ENCODE measurements around the gene ZMAT5. TPM values are rescaled to one million over a fixed set of nuclear protein-coding genes. Genes with fewer than 3 reads are reported as not detected.

The ZMAT5 gene
- polyA plus RNA-seq, 2 of the 4 experiments (the other 2 are of a cell fraction): 13.0 to 13.3 TPM

GRCh38 chr22:29689206-29689879, 77.5 kb downstream of the ZMAT5 start:
- TF ChIP-seq REST (IDR thresholded peaks at IDR 0.05): no peak
- TF ChIP-seq MAX (IDR thresholded peaks at IDR 0.05): no peak
- TF ChIP-seq TFCP2L1 (CRISPR knock-in tag; IDR thresholded peaks at IDR 0.05): no peak
- no peak for TF ChIP-seq HDAC2 (IDR thresholded peaks at IDR 0.05)
- TF ChIP-seq MAFK (IDR thresholded peaks at IDR 0.05; ENCODE audit: partially characterized antibody): no peak
- no peak for TF ChIP-seq RNF2 (IDR thresholded peaks at IDR 0.05; ENCODE audit: borderline replicate concordance, low read depth)
- TF ChIP-seq HMGXB4 (CRISPR knock-in tag; IDR thresholded peaks at IDR 0.05; ENCODE audit: borderline replicate concordance): no peak
- TF ChIP-seq KDM5A (IDR thresholded peaks at IDR 0.05): no peak
- TF ChIP-seq CEBPB (IDR thresholded peaks at IDR 0.05): no peak
- TF ChIP-seq CHD2 (IDR thresholded peaks at IDR 0.05; ENCODE audit: low read length, partially characterized antibody): no peak
- TF ChIP-seq SREBF2 (IDR thresholded peaks at IDR 0.05): no peak
- TF ChIP-seq NPAS2 (CRISPR knock-in tag; IDR thresholded peaks at IDR 0.05; ENCODE audit: borderline replicate concordance): no peak
- TF ChIP-seq BHLHE40 (IDR thresholded peaks at IDR 0.05; ENCODE audit: low read depth, low read length): no peak
- TF ChIP-seq POLR2A (IDR thresholded peaks at IDR 0.05; ENCODE audit: low read length): no peak
- no peak for TF ChIP-seq E2F6 (IDR thresholded peaks at IDR 0.05; ENCODE audit: borderline replicate concordance, low read depth)
- no peak for TF ChIP-seq JUNB (IDR thresholded peaks at IDR 0.05)
- no peak for TF ChIP-seq RAD21 (conservative IDR thresholded peaks at IDR 0.05 in 1 of 2, IDR thresholded peaks at IDR 0.05 in 1 of 2)
- TF ChIP-seq HOXB13 (CRISPR knock-in tag; IDR thresholded peaks at IDR 0.05; ENCODE audit: low read depth): no peak
- no peak for TF ChIP-seq HOXA7 (CRISPR knock-in tag; IDR thresholded peaks at IDR 0.05)
- TF ChIP-seq ZFP36 (IDR thresholded peaks at IDR 0.05; ENCODE audit: borderline replicate concordance, partially characterized antibody): no peak
- H3K27ac ChIP-seq: no peak overlapping the region
- POLR2A ChIA-PET: no interaction called here
- peak in 1 of 2 experiments; percentile 22; a peak in 1 of 6 replicates for ATAC-seq
- DNase-seq (ENCODE audit: low read depth in 1 of 2, low spot score in 1 of 2): no peak
- no peaks in the 10 kb centered on the region for H3K4me1 ChIP-seq
- no peak for FAIRE-seq
- WGBS (ENCODE audit: missing lambda C conversion rate): 89% methylated on average over 5 of the region's 5 CpGs
- H3K4me3 ChIP-seq: no peak overlapping the region
- no peak overlapping the region for H3K4me2 ChIP-seq
- CTCF ChIA-PET: interaction anchor here (0.7 to 3.8 kb wide), 20 partner anchors 8 to 458 kb away, joined by 3 to 17 read pairs (median 4); no protein-coding TSS in a partner anchor
- no peaks in the 10 kb centered on the region for H3K9me3 ChIP-seq

- ATAC-seq (no peak), FAIRE-seq (no peak), DNase-seq (ENCODE audit: low read depth in 1 of 2, low spot score in 1 of 2) (no peak)
- H3K27ac ChIP-seq: no peak overlapping the region
- TF ChIP-seq RCOR1 (IDR thresholded peaks at IDR 0.05; ENCODE audit: low read depth, low read length) (no peak), CHD4 (IDR thresholded peaks at IDR 0.05; ENCODE audit: borderline replicate concordance) (no peak), FOXS1 (CRISPR knock-in tag; IDR thresholded peaks at IDR 0.05) (no peak), CHD2 (IDR thresholded peaks at IDR 0.05; ENCODE audit: low read length, partially characterized antibody) (no peak), POLR2A (IDR thresholded peaks at IDR 0.05; ENCODE audit: low read length) (no peak), HOXB13 (CRISPR knock-in tag; IDR thresholded peaks at IDR 0.05; ENCODE audit: low read depth) (no peak), ZFP36 (IDR thresholded peaks at IDR 0.05; ENCODE audit: borderline replicate concordance, partially characterized antibody) (no peak), MAFK (IDR thresholded peaks at IDR 0.05; ENCODE audit: partially characterized antibody) (no peak)
- no peaks in the 10 kb centered on the region for H3K4me1 ChIP-seq
- H3K4me2 ChIP-seq: no peak overlapping the region
- no peak overlapping the region for H3K4me3 ChIP-seq
- ChIA-PET CTCF (interaction anchor here (0.9 to 2.6 kb wide), 3 partner anchors 10 to 404 kb away, joined by 3 to 7 read pairs (median 5); no protein-coding TSS in a partner anchor), POLR2A (no interaction called here)
- H3K9me3 ChIP-seq: no peaks in the 10 kb centered on the region
- WGBS (ENCODE audit: missing lambda C conversion rate): 95% methylated on average over 4 of the region's 4 CpGs
Observed at GRCh38 chr22:29684244-29684643, 82.6 kb downstream of the ZMAT5 start.

Measured in A549 (cell line).